Memory B cell (primary cell): ENCODE measurements around the gene RNF225.
"Not testable (repeated sequence)": the region's sequence is repeated elsewhere in the genome, so short reads cannot be mapped to it uniquely, and the experiment has no call there.

Experiments used
- ATAC-seq: fragments of 150-1000 bp; cut with Tn5 transposase; 2 replicates; pipeline ENCODE4 v1.10.0; 2021; ENCODE audit warnings: low read depth, mild to moderate bottlenecking, moderate library complexity
- DNase-seq, 2 donors: peaks; one replicate each; pipeline ENCODE4 v3.0.0; 2022; ENCODE audit warnings: low spot score in 2 of 2
- H3K27ac Mint-ChIP-seq: one replicate; pipeline ENCODE4 v1.8.0; 2022; ENCODE audit warnings: mild to moderate bottlenecking, moderate library complexity, mixed read lengths
- H3K27me3 Mint-ChIP-seq: one replicate; pipeline ENCODE4 v1.8.0; 2022; ENCODE audit warnings: mixed read lengths
- H3K36me3 Mint-ChIP-seq: one replicate; pipeline ENCODE4 v1.8.0; 2022; ENCODE audit warnings: mild to moderate bottlenecking, mixed read lengths
- H3K4me1 Mint-ChIP-seq: one replicate; pipeline ENCODE4 v1.8.0; 2022; ENCODE audit warnings: mixed read lengths
- H3K4me3 Mint-ChIP-seq: one replicate; pipeline ENCODE4 v1.8.0; 2022; ENCODE audit warnings: mild to moderate bottlenecking, moderate library complexity, mixed read lengths
- H3K9me3 Mint-ChIP-seq: one replicate; pipeline ENCODE4 v1.8.0; 2022; ENCODE audit warnings: mixed read lengths

The RNF225 gene

DNA sequence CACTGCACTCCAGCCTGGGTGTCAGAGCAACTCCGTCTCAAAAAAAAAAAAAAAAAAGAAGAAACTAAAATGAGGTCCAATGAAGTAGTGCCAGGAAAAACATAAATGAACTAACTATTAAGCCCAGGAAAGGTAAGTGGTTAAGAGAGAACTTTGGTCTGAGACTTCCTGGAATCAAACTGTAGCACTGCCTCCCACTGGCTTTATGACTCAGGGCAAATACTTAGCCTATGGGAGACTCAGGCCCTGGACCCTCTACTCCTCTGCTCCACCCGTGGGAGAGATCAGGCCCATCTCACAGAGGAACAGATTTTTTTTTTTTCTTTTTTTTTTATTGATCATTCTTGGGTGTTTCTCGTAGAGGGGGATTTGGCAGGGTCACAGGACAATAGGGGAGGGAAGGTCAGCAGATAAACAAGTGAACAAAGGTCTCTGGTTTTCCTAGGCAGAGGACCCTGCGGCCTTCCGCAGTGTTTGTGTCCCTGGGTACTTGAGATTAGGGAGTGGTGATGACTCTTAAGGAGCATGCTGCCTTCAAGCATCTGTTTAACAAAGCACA lies 8.5 kb downstream of the RNF225 start:
- not testable (repeated sequence) for H3K9me3 Mint-ChIP-seq, H3K36me3 Mint-ChIP-seq, H3K27me3 Mint-ChIP-seq, H3K27ac Mint-ChIP-seq, ATAC-seq, DNase-seq, H3K4me3 Mint-ChIP-seq
- H3K4me1 Mint-ChIP-seq, result peaks cover 25% of the 10 kb centered on the region

DNA sequence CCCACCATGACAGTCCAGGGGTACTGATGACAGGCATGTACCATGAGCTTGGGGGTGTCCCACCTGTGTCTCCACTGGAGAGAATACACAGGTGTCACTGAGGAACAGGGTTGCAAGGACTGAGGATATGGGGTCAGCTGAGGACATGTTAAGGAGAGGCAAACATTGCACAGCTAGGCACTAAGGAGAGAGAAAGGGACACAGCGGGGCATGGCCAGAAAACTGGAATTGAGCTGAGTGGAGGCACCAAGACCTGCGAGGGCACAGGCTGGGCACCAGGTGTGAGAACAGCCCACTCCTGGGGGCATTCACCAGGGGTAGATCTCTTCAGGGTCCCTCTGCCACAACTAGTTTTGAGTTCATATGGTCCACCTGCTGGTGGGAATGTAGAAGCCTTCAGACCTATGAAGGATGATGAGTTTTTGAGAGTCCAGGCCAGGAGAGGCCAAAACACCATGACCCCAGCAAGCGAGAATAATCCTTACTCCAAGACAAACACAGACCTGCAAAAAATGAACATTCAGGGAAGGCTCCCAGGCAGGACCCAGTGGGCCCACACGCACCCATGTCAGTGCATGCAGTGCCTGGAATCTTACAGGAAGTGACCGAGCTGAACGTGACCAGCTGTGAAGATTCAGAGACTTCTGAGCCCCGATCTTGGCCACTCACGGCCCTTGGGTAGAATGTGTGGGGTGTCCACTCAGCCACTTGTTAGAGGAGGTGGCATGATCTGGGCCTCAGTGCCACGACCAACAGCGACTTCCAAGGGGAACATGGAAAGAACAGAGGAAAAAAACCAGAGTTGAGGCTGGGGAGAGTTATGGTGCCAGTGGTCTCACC lies 11.6 kb downstream of the RNF225 start:
- DNase-seq (no peak), ATAC-seq (no peak)
- H3K9me3 Mint-ChIP-seq, result no peaks in the 10 kb centered on the region
- peak overlapping the region; percentile 87 for H3K27ac Mint-ChIP-seq
- no peaks in the 10 kb centered on the region for H3K27me3 Mint-ChIP-seq
- H3K36me3 Mint-ChIP-seq, result peaks cover 2% of the 10 kb centered on the region
- H3K4me3 Mint-ChIP-seq, result peak overlapping the region; percentile 88
- H3K4me1 Mint-ChIP-seq, result peaks cover 28% of the 10 kb centered on the region

DNA sequence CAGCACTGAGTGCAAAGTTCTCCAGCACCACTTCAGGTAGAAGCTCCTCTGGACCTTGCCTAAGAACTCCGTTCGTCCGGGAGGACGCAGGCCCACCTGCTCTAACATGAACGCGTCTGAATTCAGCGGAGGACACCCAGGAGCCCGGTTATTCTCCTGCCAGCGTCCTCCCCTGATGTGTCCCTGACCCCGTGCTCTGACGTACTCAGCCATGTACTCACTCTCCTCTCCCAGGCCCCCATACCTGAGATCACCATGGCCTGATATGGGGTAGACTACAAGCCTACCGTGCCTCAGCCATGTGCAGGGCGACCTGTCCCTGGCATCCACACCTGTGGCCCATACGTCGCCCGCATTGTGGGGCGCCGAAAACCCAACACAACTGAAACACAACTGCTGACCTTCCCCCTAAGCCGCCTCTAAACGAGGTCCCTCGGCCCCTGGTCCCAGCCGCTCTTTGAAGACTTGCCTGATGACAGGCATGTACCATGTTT lies 12.2 kb downstream of the RNF225 start:
- Mint-ChIP-seq H3K27ac (peak overlapping the region; percentile 87), H3K4me1 (peaks cover 28% of the 10 kb centered on the region)
- no peak for ATAC-seq

DNA sequence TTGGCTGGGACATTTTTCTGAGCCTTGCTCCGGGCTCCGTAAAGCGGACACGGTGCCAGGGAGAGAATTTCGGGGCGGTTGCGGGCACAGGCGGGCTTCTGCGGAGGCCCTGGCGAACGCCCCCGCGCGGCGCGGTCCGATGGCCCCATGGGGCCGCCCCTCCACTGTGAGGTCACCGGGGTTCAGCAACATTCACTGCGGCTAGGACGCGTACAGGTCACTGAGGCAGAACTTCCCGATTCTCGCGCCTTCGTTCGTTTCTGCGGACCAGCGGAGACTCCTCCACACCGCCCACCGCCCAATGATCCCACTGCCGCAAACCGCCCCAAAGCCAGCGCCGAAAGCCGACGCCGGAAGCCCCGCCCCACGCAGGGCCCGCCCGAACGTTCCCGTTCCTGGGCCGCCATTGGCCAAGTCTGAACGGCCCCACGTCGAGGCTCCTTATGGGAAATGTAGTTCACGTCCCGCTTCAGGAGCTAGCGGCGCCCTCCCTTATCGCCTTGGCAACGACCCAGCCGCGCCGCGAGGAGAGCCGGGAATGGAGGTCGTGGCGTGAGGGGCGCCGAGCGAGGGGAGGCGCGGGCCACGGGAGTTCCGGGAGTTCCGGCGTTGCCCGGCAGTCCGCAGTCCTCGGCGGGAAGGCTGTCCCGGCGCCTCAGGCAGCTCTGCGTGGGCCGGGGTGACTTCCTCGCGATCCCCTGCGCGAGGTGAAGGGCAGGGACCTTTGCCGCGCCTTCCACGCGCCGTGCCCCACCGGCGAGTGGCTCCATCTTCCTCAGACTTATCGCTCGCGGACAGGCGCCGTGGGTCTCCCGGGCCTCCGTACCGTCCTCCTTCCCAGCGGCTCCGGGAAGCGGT lies 12.9 kb downstream of the RNF225 start, which contains the start of gene ZNF584:
Gene ZNF584, plus strand, starts transcription at position 498 of the 858 bp plus-strand sequence. CDS start 499 bp downstream, outside the sequence.
- Mint-ChIP-seq H3K4me3 (peak within 1 kb of the TSS; percentile 88), H3K27ac (peak within 1 kb of the TSS; percentile 87), H3K9me3 (no peaks in the 10 kb centered on the region), H3K4me1 (peaks cover 28% of the 10 kb centered on the region), H3K36me3 (peaks cover 2% of the 10 kb centered on the region), H3K27me3 (no peaks in the 10 kb centered on the region)
- DNase-seq, result peak; percentile 89
- ATAC-seq, result peak; percentile 93

More for the DNA sequence above, 12.2 kb downstream of the RNF225 start:
- DNase-seq, result no peak
- peak overlapping the region; percentile 88 for H3K4me3 Mint-ChIP-seq
- H3K36me3 Mint-ChIP-seq, result peaks cover 2% of the 10 kb centered on the region
- H3K9me3 Mint-ChIP-seq, result no peaks in the 10 kb centered on the region
- no peaks in the 10 kb centered on the region for H3K27me3 Mint-ChIP-seq

DNA sequence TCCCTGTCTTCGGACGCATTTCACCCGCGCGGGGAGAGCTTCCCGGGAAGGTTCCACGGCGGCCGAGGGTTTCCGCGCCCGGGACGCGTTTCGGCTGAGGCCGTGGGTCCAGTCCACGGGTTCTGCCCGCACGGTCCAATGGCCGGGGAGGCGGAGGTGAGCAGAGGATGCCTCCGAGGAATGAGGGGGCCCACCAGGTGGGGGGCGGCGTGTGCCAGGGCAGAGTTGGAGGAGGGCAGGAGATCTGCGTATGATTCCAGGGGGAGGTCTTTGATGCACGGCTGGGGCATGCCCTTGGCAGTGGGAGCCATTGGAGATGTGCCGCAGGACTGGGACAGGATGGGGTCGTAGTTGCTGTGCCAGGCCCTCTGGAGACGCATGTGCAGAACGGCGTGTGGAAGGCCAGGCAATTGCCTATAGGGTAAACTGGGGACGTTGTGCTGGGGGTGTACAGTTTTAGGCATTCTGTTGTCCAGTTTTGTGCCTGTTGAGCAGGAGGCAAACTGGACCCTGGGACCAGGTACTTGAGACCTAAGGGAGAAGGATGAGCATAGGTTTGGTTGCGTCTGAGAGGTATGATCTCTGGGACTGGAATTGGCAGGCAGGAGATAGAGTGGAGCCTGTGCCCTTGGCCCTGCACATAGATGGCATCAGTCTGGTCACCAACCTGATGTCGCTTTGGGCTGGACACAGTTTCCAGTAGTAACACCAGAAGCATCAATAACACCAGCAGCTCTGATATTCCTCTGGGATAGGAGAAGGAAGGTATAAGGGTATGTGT lies 13.7 kb downstream of the RNF225 start:
- Mint-ChIP-seq H3K4me1 (peaks cover 28% of the 10 kb centered on the region), H3K36me3 (peaks cover 2% of the 10 kb centered on the region), H3K9me3 (no peaks in the 10 kb centered on the region), H3K4me3 (peak overlapping the region; percentile 88), H3K27me3 (no peaks in the 10 kb centered on the region), H3K27ac (peak overlapping the region; percentile 87)
- peak in 1 of 2 donors; percentile 37 for DNase-seq
- no peak for ATAC-seq

DNA sequence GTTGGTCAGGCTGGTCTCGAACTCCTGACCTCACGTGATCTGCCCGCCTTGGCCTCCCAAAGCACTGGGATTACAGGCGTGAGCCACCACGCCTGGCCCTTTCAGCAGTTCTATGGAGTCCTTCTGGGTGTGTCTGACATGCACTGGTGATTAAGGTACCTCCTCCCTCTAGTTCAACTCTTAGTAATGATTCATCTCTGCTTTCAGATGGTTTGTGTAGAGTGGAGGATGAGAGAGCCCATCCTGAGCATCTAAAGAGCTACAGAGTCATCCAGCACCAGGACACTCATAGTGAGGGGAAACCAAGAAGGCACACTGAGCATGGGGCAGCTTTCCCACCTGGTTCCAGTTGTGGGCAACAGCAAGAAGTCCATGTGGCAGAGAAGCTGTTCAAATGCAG lies 21.1 kb downstream of the RNF225 start:
- no peaks in the 10 kb centered on the region for H3K4me1 Mint-ChIP-seq
- no peaks in the 10 kb centered on the region for H3K9me3 Mint-ChIP-seq
- peaks cover 17% of the 10 kb centered on the region for H3K36me3 Mint-ChIP-seq
- no peak for DNase-seq
- ATAC-seq, result no peak
- no peak overlapping the region for H3K4me3 Mint-ChIP-seq
- H3K27ac Mint-ChIP-seq, result no peak overlapping the region
- no peaks in the 10 kb centered on the region for H3K27me3 Mint-ChIP-seq

DNA sequence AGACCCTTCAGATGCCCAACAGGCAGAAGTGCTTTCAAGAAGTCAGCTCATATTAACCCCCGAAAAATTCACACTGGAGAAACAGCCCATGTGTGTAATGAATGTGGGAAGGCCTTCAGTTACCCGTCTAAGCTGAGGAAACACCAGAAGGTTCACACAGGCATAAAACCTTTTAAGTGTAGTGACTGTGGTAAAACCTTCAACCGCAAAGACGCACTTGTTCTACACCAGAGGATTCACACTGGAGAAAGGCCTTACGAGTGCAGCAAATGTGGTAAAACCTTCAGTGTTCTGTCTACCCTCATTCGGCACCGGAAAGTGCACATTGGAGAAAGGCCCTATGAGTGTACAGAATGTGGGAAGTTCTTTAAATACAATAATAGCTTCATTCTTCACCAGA lies 21.6 kb downstream of the RNF225 start:
- no peaks in the 10 kb centered on the region for H3K27me3 Mint-ChIP-seq
- DNase-seq (no peak), ATAC-seq (no peak)
- no peak overlapping the region for H3K27ac Mint-ChIP-seq
- peaks cover 17% of the 10 kb centered on the region for H3K36me3 Mint-ChIP-seq
- no peaks in the 10 kb centered on the region for H3K9me3 Mint-ChIP-seq
- no peaks in the 10 kb centered on the region for H3K4me1 Mint-ChIP-seq
- H3K4me3 Mint-ChIP-seq, result no peak overlapping the region

DNA sequence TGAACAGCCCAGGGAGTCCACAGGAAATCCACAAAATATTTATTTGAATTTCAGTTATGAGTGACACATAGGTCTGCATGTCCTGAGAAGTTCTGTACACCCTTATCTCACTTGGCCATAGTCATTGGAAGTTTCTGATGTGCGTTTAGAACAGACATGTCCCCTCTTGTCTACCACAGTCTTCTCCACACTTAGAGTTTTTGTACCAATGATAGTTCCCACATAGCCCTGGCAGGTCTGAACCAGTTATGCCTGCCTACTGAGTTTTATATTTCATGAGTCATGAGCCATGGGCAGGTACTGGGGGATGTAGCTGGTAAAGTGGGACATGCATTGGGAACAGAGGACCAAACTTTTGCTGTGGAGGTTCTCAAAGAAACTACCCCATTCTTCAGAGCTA lies 33.2 kb downstream of the RNF225 start:
- no peaks in the 10 kb centered on the region for H3K27me3 Mint-ChIP-seq
- H3K27ac Mint-ChIP-seq, result no peak overlapping the region
- ATAC-seq, result no peak
- peaks cover 12% of the 10 kb centered on the region for H3K36me3 Mint-ChIP-seq
- no peak for DNase-seq
- peaks cover 16% of the 10 kb centered on the region for H3K9me3 Mint-ChIP-seq
- H3K4me3 Mint-ChIP-seq, result no peak overlapping the region
- no peaks in the 10 kb centered on the region for H3K4me1 Mint-ChIP-seq

DNA sequence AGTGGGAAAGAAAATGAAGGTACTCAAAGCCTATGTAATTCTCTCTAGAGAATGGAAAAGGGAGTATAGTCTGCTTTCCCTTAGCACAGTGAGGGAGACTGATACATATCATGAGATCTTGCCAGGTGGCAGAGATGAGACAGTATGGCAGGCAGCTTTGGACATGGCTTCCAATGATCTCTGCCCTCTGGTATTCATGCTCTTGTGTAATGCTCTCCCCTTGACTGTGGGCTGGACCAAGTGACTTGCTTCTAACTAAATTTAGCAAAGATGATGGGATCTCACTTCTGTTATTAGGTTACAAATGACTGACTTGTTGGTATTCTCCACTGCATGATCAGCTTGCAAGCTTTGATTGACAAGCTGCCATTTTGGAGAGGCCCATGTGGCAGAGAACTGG lies 34.3 kb downstream of the RNF225 start:
- H3K4me1 Mint-ChIP-seq, result no peaks in the 10 kb centered on the region
- ATAC-seq (no peak), DNase-seq (no peak)
- peaks cover 22% of the 10 kb centered on the region for H3K36me3 Mint-ChIP-seq
- no peak overlapping the region for H3K4me3 Mint-ChIP-seq
- H3K27me3 Mint-ChIP-seq, result no peaks in the 10 kb centered on the region
- peaks cover 14% of the 10 kb centered on the region for H3K9me3 Mint-ChIP-seq
- no peak overlapping the region for H3K27ac Mint-ChIP-seq

DNA sequence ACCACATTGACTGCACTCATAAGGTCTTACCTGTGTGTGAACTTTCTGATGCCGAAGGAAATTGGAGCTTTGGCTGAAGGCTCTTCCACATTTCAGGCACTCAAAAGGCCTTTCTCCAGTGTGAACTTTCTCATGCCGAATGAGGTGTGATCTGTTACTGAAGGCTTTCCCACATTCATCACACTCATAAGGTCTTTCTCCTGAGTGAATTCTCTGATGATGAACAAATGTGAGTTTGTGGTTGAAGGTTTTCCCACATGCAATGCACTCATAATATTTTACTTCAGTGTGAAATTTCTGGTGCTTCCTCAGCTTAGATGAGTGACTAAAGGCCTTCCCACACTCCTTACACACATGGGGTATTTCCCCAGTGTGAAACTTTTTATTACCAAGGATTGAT lies 38.8 kb downstream of the RNF225 start:
- Mint-ChIP-seq H3K4me3 (no peak overlapping the region), H3K27ac (no peak overlapping the region), H3K4me1 (peaks cover 11% of the 10 kb centered on the region), H3K36me3 (peaks cover 49% of the 10 kb centered on the region), H3K27me3 (no peaks in the 10 kb centered on the region), H3K9me3 (peaks cover 21% of the 10 kb centered on the region)
- no peak for DNase-seq
- no peak for ATAC-seq

DNA sequence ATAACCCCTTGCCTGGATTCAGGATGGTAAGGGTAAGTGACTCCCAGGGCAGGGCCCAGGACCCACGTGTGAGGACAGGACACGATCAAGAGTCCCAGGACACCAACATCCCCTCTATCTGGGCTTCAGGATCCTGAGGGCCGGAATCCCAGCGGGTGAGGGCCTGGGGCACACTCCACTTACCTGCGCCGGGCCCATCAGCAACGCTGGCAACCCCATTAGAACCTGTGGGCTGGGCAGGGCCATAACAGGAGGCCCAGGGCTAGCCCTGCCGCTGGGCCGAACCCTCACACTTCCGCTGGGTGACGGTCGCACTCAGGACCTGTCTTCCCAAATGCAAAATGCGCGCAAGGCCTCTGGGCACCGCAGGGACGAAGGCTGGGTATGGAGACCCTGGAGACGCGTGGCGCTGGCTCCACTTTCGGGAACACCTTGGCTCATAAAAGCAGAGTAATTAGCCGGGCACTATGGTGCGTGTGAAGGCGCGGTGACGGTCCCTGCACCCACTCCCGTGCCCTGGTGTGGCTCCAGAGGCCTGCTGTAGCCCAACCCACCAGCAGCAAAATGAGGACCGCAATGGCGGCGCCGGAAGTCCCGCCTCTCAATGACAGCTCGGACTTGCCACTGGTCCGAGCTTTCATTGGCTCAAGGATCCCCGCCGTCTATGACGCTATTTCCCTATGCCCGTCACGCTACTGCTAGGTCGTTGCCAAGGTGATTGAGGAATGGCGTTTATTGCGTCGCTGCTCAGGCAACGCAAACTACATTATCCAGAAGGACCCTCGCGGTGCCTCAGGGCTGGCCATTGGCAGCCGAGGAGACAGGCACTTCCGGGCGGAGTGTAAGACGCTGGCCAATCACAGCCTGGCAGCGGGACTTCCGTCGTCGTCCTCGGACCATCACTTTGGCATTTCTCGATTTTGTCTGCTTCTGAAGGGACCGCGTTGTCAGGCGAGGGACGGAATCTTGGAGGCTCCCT lies 44.4 kb downstream of the RNF225 start, which contains the start of gene ZNF132:
Gene ZNF132, minus strand, starts transcription at position 578 of the 979 bp plus-strand sequence. Its CDS starts 332 bp downstream, at position 246.
- Mint-ChIP-seq H3K9me3 (peaks cover 27% of the 10 kb centered on the region), H3K36me3 (peaks cover 42% of the 10 kb centered on the region), H3K4me1 (peaks cover 18% of the 10 kb centered on the region), H3K27ac (peak within 1 kb of the TSS; percentile 96), H3K27me3 (peaks cover 2% of the 10 kb centered on the region), H3K4me3 (peak within 1 kb of the TSS; percentile 99)
- peak; percentile 96 for ATAC-seq
- peak; percentile 82 to 91 for DNase-seq

DNA sequence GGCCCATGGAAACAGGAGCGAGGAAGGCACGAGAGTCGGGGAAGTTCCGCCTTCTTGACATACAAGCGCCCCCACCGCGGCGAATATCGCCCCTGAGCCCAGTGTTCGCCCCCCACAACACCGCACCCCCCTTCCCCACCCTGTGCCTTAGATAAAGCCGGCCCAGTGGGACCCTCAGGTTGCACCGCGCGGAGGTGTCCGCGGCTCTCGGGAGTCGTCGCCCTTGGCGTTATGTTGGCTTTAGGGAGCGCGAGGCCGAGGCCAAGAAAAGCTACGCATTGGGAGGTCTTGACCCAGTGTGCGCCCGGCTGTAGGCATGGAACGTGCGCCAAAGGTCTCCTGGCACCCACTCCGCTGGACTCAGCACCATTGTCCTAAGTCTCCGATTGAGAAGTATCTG lies 45.1 kb downstream of the RNF225 start:
- H3K27me3 Mint-ChIP-seq, result peaks cover 2% of the 10 kb centered on the region
- H3K4me3 Mint-ChIP-seq, result peak overlapping the region; percentile 99
- peak overlapping the region; percentile 96 for H3K27ac Mint-ChIP-seq
- ATAC-seq (no peak), DNase-seq (no peak)
- H3K4me1 Mint-ChIP-seq, result peaks cover 18% of the 10 kb centered on the region
- peaks cover 25% of the 10 kb centered on the region for H3K9me3 Mint-ChIP-seq
- H3K36me3 Mint-ChIP-seq, result peaks cover 35% of the 10 kb centered on the region
